DOHH2 (cell line): Measurements from ENCODE around the gene LRRC59.

ENCODE experiments used
- H3F3A ChIP-seq: fragments of 200-600 bp; sonication (generic), shearing (Covaris generic); 2 replicates; pipeline ENCODE4 v1.6.0; 2016; ENCODE audit warnings: antibody characterized with exemption, mild to moderate bottlenecking; ENCODE audit not compliant: control insufficient read depth, insufficient read depth
- H3K27ac ChIP-seq: fragments of 200-600 bp; sonication (generic); 2 replicates; pipeline ENCODE4 v1.5.1; 2014; ENCODE audit warnings: low read depth, mild to moderate bottlenecking, low read length, moderate library complexity
- H3K27me3 ChIP-seq: fragments of 200-600 bp; sonication (generic); 2 replicates; pipeline ENCODE4 v1.6.1; 2014; ENCODE audit warnings: mild to moderate bottlenecking, low read length, mixed read lengths; ENCODE audit not compliant: control insufficient read depth
- H3K36me3 ChIP-seq: fragments of 200-600 bp; sonication (generic); 2 replicates; pipeline ENCODE4 v1.6.1; 2014; ENCODE audit warnings: mild to moderate bottlenecking, low read length, moderate library complexity, mixed read lengths; ENCODE audit not compliant: control insufficient read depth
- H3K4me1 ChIP-seq: fragments of 200-600 bp; sonication (generic); 2 replicates; pipeline ENCODE4 v1.6.1; 2014; ENCODE audit warnings: mild to moderate bottlenecking, low read length, mixed read lengths; ENCODE audit not compliant: control insufficient read depth
- H3K4me2 ChIP-seq: fragments of 200-600 bp; sonication (generic); 2 replicates; pipeline ENCODE4 v1.6.0; 2014; ENCODE audit warnings: mild to moderate bottlenecking, low read length, moderate library complexity
- H3K4me3 ChIP-seq: fragments of 200-600 bp; sonication (generic); 2 replicates; pipeline ENCODE4 v1.5.1; 2014; ENCODE audit warnings: mild to moderate bottlenecking, low read length, mixed read lengths
- H3K79me2 ChIP-seq: fragments of 200-600 bp; sonication (generic); 2 replicates; pipeline ENCODE4 v1.6.1; 2014; ENCODE audit warnings: mild to moderate bottlenecking, low read length, mixed read lengths; ENCODE audit not compliant: control insufficient read depth
- H3K9me2 ChIP-seq: fragments of 200-600 bp; sonication (generic); replicated peaks from 2 replicates; pipeline ENCODE4 v1.6.1; 2014; ENCODE audit warnings: mild to moderate bottlenecking, low read length, mixed read lengths; ENCODE audit not compliant: control insufficient read depth
- H3K9me3 ChIP-seq: fragments of 200-600 bp; sonication (generic); 2 replicates; pipeline ENCODE4 v1.6.1; 2014; ENCODE audit warnings: antibody characterized with exemption, low read length, mixed read lengths; ENCODE audit not compliant: control insufficient read depth, insufficient read depth
- H4K20me1 ChIP-seq: fragments of 200-600 bp; sonication (generic); 2 replicates; pipeline ENCODE4 v1.6.0; 2014; ENCODE audit warnings: low read depth, mild to moderate bottlenecking, antibody characterized with exemption, low read length, moderate library complexity; ENCODE audit not compliant: control insufficient read depth, insufficient read depth
- CTCF ChIP-seq: fragments of 200-600 bp; sonication (generic); IDR thresholded peaks from one replicate; pipeline ENCODE4 v1.5.1; 2014; ENCODE audit warnings: antibody characterized with exemption, mild to moderate bottlenecking, low read depth, low read length; ENCODE audit not compliant: poor library complexity, severe bottlenecking
- EZH2phosphoT487 ChIP-seq: fragments of 200-600 bp; sonication (generic); IDR thresholded peaks from 2 replicates; pipeline ENCODE4 v1.6.1; 2017; ENCODE audit warnings: borderline replicate concordance, mild to moderate bottlenecking, antibody characterized with exemption, low read length, moderate library complexity, mixed read lengths

LRRC59 gene

GRCh38 chr17:50394711-50395110, 2.6 kb downstream of the LRRC59 start:
- Histone ChIP-seq H3K79me2 (peaks cover 45% of the 10 kb centered on the region), H3F3A (no peaks in the 10 kb centered on the region), H3K27ac (no peak overlapping the region), H3K4me2 (peak overlapping the region; percentile 84; the same call in 1 of the 2 replicates), H3K4me3 (no peak overlapping the region), H3K36me3 (peaks cover 71% of the 10 kb centered on the region), H3K27me3 (no peaks in the 10 kb centered on the region), H3K4me1 (peaks cover 25% of the 10 kb centered on the region), H3K9me3 (no peaks in the 10 kb centered on the region), H3K9me2 (no peaks in the 10 kb centered on the region), H4K20me1 (peaks cover 16% of the 10 kb centered on the region)
- TF ChIP-seq EZH2phosphoT487 (no peak), CTCF (no peak)

DNA sequence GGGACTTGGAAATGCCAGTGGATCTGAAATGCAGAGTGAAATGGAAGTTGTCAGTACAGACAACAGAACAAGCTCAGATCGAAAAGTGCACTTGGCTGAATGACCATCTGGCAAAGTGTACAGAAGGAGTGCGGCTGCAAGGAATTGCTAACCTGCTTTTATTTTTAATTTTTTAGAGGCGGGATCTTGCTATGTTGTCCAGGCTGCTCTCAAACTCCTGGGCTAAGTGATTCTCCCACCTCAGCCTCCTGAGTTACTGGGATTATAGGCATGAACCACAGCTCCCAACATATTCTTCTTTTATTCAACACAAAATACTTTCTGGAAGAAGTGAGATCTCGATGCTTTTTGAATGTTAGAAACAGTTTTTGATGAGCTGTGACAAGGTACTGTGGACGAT, 3.6 kb downstream of the LRRC59 start:
- Histone ChIP-seq H3K4me2 (no peak overlapping the region), H3K27ac (no peak overlapping the region), H3K4me1 (peaks cover 25% of the 10 kb centered on the region), H3K79me2 (peaks cover 49% of the 10 kb centered on the region), H3K36me3 (peaks cover 81% of the 10 kb centered on the region), H3K9me2 (no peaks in the 10 kb centered on the region), H3K27me3 (no peaks in the 10 kb centered on the region), H3F3A (no peaks in the 10 kb centered on the region), H4K20me1 (peaks cover 16% of the 10 kb centered on the region), H3K4me3 (no peak overlapping the region), H3K9me3 (no peaks in the 10 kb centered on the region)
- TF ChIP-seq EZH2phosphoT487 = no peak
- no peak for TF ChIP-seq CTCF

- Histone ChIP-seq H3K9me3 (no peaks in the 10 kb centered on the region), H3F3A (no peaks in the 10 kb centered on the region), H3K4me2 (no peak overlapping the region), H3K27ac (no peak overlapping the region), H3K79me2 (peaks cover 49% of the 10 kb centered on the region), H3K27me3 (no peaks in the 10 kb centered on the region), H4K20me1 (peaks cover 16% of the 10 kb centered on the region), H3K9me2 (no peaks in the 10 kb centered on the region), H3K4me3 (no peak overlapping the region), H3K36me3 (peaks cover 92% of the 10 kb centered on the region), H3K4me1 (peaks cover 22% of the 10 kb centered on the region)
- TF ChIP-seq CTCF (no peak), EZH2phosphoT487 (no peak)
These were observed 4.7 kb downstream of the LRRC59 start for GRCh38 chr17:50392621-50393020.

- H3K9me3 ChIP-seq = no peaks in the 10 kb centered on the region
- no peak overlapping the region for H3K4me2 ChIP-seq
- TF ChIP-seq EZH2phosphoT487 = no peak
- TF ChIP-seq CTCF = no peak
- peaks cover 98% of the 10 kb centered on the region for H3K36me3 ChIP-seq
- H3F3A ChIP-seq = no peaks in the 10 kb centered on the region
- H3K4me1 ChIP-seq = peaks cover 5% of the 10 kb centered on the region; the same call in 1 of the 2 replicates
- H3K27ac ChIP-seq = no peak overlapping the region
- H3K79me2 ChIP-seq = peaks cover 21% of the 10 kb centered on the region
- no peaks in the 10 kb centered on the region for H4K20me1 ChIP-seq
- no peaks in the 10 kb centered on the region for H3K9me2 ChIP-seq
- no peaks in the 10 kb centered on the region for H3K27me3 ChIP-seq
- H3K4me3 ChIP-seq = no peak overlapping the region
These were observed 7.8 kb downstream of the LRRC59 start for GRCh38 chr17:50389534-50389933.
